ENCODE results near the gene BPIFB6.

GRCh38 chr20:32995802-32996201 is 35.6 kb upstream of the BPIFB6 start:
- TF ChIP-seq CTCF (optimal IDR thresholded peaks at IDR 0.05 in 1 of 3, IDR thresholded peaks at IDR 0.05 in 1 of 3, conservative IDR thresholded peaks at IDR 0.05 in 1 of 3; ENCODE audit: extremely low read depth in 1 of 3, insufficient read depth in 2 of 3, low read length in 3 of 3): peak in 1 of 3 experiments; percentile 21
- TF ChIP-seq EZH2 (IDR thresholded peaks at IDR 0.05; ENCODE audit: low read length): no peak

All from keratinocyte (primary cell).